GM12878 (cell line): ENCODE results near the gene NEXN. TPM values are rescaled to one million over a fixed set of nuclear protein-coding genes. Genes with fewer than 3 reads are reported as not detected.

Source experiments
- BACH1 ChIP-seq: fragments of 450-650 bp; IDR thresholded peaks from 2 replicates; pipeline ENCODE4 v1.6.1; 2017; ENCODE audit warnings: mild to moderate bottlenecking, borderline replicate concordance
- EED ChIP-seq: sonication (generic); IDR thresholded peaks from 2 replicates; pipeline ENCODE4 v1.6.1; 2016; ENCODE audit warnings: antibody characterized with exemption, low read depth
- ESRRA ChIP-seq: IDR thresholded peaks from 2 replicates; pipeline ENCODE4 v1.6.1; 2012; ENCODE audit warnings: mild to moderate bottlenecking, low read length, improper control_type of control experiment
- EZH2 ChIP-seq: IDR thresholded peaks from 2 replicates; pipeline ENCODE4 v1.6.1; 2012; ENCODE audit warnings: low read depth, mild to moderate bottlenecking, control low read depth, inconsistent platforms, low read length, borderline replicate concordance; ENCODE audit not compliant: control insufficient read depth
- IKZF1 ChIP-seq: fragments of 450-650 bp; conservative IDR thresholded peaks from 2 replicates; pipeline ENCODE4 v1.6.1; 2017; ENCODE audit warnings: antibody characterized with exemption, mild to moderate bottlenecking
- IRF5 ChIP-seq: fragments of 450-650 bp; IDR thresholded peaks from 2 replicates; pipeline ENCODE4 v1.6.1; 2017; ENCODE audit warnings: borderline replicate concordance
- JUND ChIP-seq: IDR thresholded peaks from 2 replicates; pipeline ENCODE4 v1.6.1; 2012; ENCODE audit warnings: low read depth, mild to moderate bottlenecking, low read length, improper control_type of control experiment, moderate library complexity
- KLF5 ChIP-seq: fragments of 450-650 bp; IDR thresholded peaks from 2 replicates; pipeline ENCODE4 v1.6.1; 2014; ENCODE audit warnings: mild to moderate bottlenecking; ENCODE audit not compliant: partially characterized antibody
- MTA3 ChIP-seq: IDR thresholded peaks from 2 replicates; pipeline ENCODE4 v1.6.1; 2012; ENCODE audit warnings: low read length, inconsistent platforms, borderline replicate concordance
- NRF1 ChIP-seq: conservative IDR thresholded peaks from 2 replicates; pipeline ENCODE4 v1.6.1; 2011; ENCODE audit warnings: mild to moderate bottlenecking, low read depth, low read length, improper control_type of control experiment
- POLR2AphosphoS5 ChIP-seq: IDR thresholded peaks from 2 replicates; pipeline ENCODE4 v1.6.1; 2011; ENCODE audit warnings: mild to moderate bottlenecking, low read length, inconsistent platforms
- SIX5 ChIP-seq: IDR thresholded peaks from 2 replicates; pipeline ENCODE4 v1.6.1; 2011; ENCODE audit warnings: mild to moderate bottlenecking, low read depth, low read length, moderate library complexity; ENCODE audit not compliant: severe bottlenecking
- polyA plus RNA-seq, 11 experiments: library from polyadenylated mRNA; depleted of rRNA in 4 of 11; unstranded in 6 of 11; stranded (reverse) in 5 of 11; fragments of >200 nt; fragmentation: Nextera tagmentation in 4 of 11; fragmentation: Illumina TruSeq in 1 of 11; extraction: Ambion mirVana in 4 of 11; extraction: Trizol in 1 of 11; gene quantifications; 1 replicate in 1 of 11; 2 replicates in 10 of 11; pipeline versions ENCODE4 v1.2.1 to v1.2.3, GENCODE V29; 2011 to 2016; ENCODE audit warnings: inconsistent platforms in 2 of 11, missing spikeins in 2 of 11, low read depth in 1 of 11
- total RNA-seq, 4 experiments: library from RNA; depleted of rRNA in 3 of 4; stranded (reverse); fragments of >200 nt in 3 of 4; fragmentation: Illumina TruSeq in 1 of 4; extraction: Trizol in 1 of 4; gene quantifications; 2 replicates each; pipeline versions ENCODE4 v1.2.1 to v1.2.3, GENCODE V29; 2013 to 2021

The NEXN gene
- total and polyA plus RNA-seq, 10 of the 15 experiments (the other 5 are each of a cell fraction or from before 2014, with no cell fraction given) = 2.5 to 46.6 (median 15.4) TPM

GRCh38 chr1:77978293-77978968 lies 90.0 kb downstream of the NEXN start (continued):
- TF ChIP-seq IRF5 = no peak
- TF ChIP-seq MTA3 = peak; percentile 96; the same call in 1 of the 2 replicates
- TF ChIP-seq IKZF1 = peak; percentile 42; the same call in 1 of the 2 replicates
- no peak for TF ChIP-seq EZH2
- 0 out of 2 replicates have a peak, but pooled peaks have one; percentile 31 for TF ChIP-seq EED
- no peak for TF ChIP-seq SIX5
- no peak for TF ChIP-seq ESRRA
- peak; percentile 15; the same call in 1 of the 2 replicates for TF ChIP-seq BACH1
- TF ChIP-seq POLR2AphosphoS5 = peak; percentile 90
- TF ChIP-seq NRF1 = no peak
- no peak for TF ChIP-seq JUND
- no peak for TF ChIP-seq KLF5
